ENCODE data around the gene KANSL1L. TPM values are rescaled to one million over a fixed set of nuclear protein-coding genes. Genes with fewer than 3 reads are reported as not detected.

Gene KANSL1L
- polyA plus RNA-seq, 1 donor (not counting 4 experiments of a cell fraction or from before 2014, with no cell fraction given), result 4.7 TPM

- DNase-seq (ENCODE audit: low read depth, low spot score) (no peak), FAIRE-seq (peak; percentile 41)
- H3K9me1 ChIP-seq (ENCODE audit: control insufficient read depth, extremely low read depth, insufficient read depth, low read length), result no peaks in the 10 kb centered on the region
- H3K9me3 ChIP-seq (ENCODE audit: control insufficient read depth, low read depth, low read length), result no peaks in the 10 kb centered on the region
- H3K27ac ChIP-seq (ENCODE audit: control insufficient read depth, insufficient read depth, low read length), result no peak overlapping the region
- no peak overlapping the region for H3K4me3 ChIP-seq (ENCODE audit: control insufficient read depth in 2 of 3, extremely low read depth in 1 of 3, insufficient read depth in 2 of 3, low read depth in 1 of 3, low read length in 3 of 3)
- H4K20me1 ChIP-seq (ENCODE audit: control insufficient read depth, extremely low read depth, insufficient read depth, low read length), result no peaks in the 10 kb centered on the region
- H3K9ac ChIP-seq (ENCODE audit: control insufficient read depth, extremely low read depth, insufficient read depth, low read length), result no peak overlapping the region
- H3K79me2 ChIP-seq (ENCODE audit: control insufficient read depth, insufficient read depth, low read length), result no peaks in the 10 kb centered on the region
- peaks cover 2 to 3% of the 10 kb centered on the region in 2 experiments for H3K36me3 ChIP-seq (ENCODE audit: control insufficient read depth in 2 of 2, extremely low read depth in 1 of 2, insufficient read depth in 2 of 2, low read length in 2 of 2)
- dilution Hi-C loops (cut with MboI; ENCODE audit: extremely low pct_ligation_motif_present, low sequenced_read_pairs), result no loop called here
- H3K4me1 ChIP-seq (ENCODE audit: control insufficient read depth, extremely low read depth, insufficient read depth, low read length), result no peaks in the 10 kb centered on the region
- TF ChIP-seq CTCF (optimal IDR thresholded peaks at IDR 0.05 in 1 of 3, IDR thresholded peaks at IDR 0.05 in 1 of 3, conservative IDR thresholded peaks at IDR 0.05 in 1 of 3; ENCODE audit: extremely low read depth in 1 of 3, insufficient read depth in 2 of 3, low read length in 3 of 3) (no peak), EZH2 (IDR thresholded peaks at IDR 0.05; ENCODE audit: low read length) (no peak)
- H2AFZ ChIP-seq (ENCODE audit: control insufficient read depth, low read length), result no peak overlapping the region
- no peaks in the 10 kb centered on the region for H3K27me3 ChIP-seq (ENCODE audit: control insufficient read depth, extremely low read depth, insufficient read depth, low read length)
- no peak overlapping the region for H3K4me2 ChIP-seq (ENCODE audit: control insufficient read depth, extremely low read depth, insufficient read depth, low read depth, low read length)
Measured at GRCh38 chr2:210028178-210028577, 143.0 kb downstream of the KANSL1L start.

GRCh38 chr2:210027608-210028007 lies 143.6 kb downstream of the KANSL1L start:
- H3K4me2 ChIP-seq (ENCODE audit: control insufficient read depth, extremely low read depth, insufficient read depth, low read depth, low read length), result no peak overlapping the region
- dilution Hi-C loops (cut with MboI; ENCODE audit: extremely low pct_ligation_motif_present, low sequenced_read_pairs), result no loop called here
- DNase-seq (ENCODE audit: low read depth, low spot score) (no peak), FAIRE-seq (no peak)
- no peaks in the 10 kb centered on the region for H3K79me2 ChIP-seq (ENCODE audit: control insufficient read depth, insufficient read depth, low read length)
- H3K9me3 ChIP-seq (ENCODE audit: control insufficient read depth, low read depth, low read length), result no peaks in the 10 kb centered on the region
- TF ChIP-seq EZH2 (IDR thresholded peaks at IDR 0.05; ENCODE audit: low read length), result no peak
- no peak for TF ChIP-seq CTCF (optimal IDR thresholded peaks at IDR 0.05 in 1 of 3, IDR thresholded peaks at IDR 0.05 in 1 of 3, conservative IDR thresholded peaks at IDR 0.05 in 1 of 3; ENCODE audit: extremely low read depth in 1 of 3, insufficient read depth in 2 of 3, low read length in 3 of 3)
- no peaks in the 10 kb centered on the region for H3K27me3 ChIP-seq (ENCODE audit: control insufficient read depth, extremely low read depth, insufficient read depth, low read length)
- no peaks in the 10 kb centered on the region for H3K4me1 ChIP-seq (ENCODE audit: control insufficient read depth, extremely low read depth, insufficient read depth, low read length)
- no peaks in the 10 kb centered on the region for H3K9me1 ChIP-seq (ENCODE audit: control insufficient read depth, extremely low read depth, insufficient read depth, low read length)
- no peak overlapping the region for H3K9ac ChIP-seq (ENCODE audit: control insufficient read depth, extremely low read depth, insufficient read depth, low read length)
- no peak overlapping the region for H3K27ac ChIP-seq (ENCODE audit: control insufficient read depth, insufficient read depth, low read length)
- no peaks in the 10 kb centered on the region for H4K20me1 ChIP-seq (ENCODE audit: control insufficient read depth, extremely low read depth, insufficient read depth, low read length)
- no peak overlapping the region for H2AFZ ChIP-seq (ENCODE audit: control insufficient read depth, low read length)
- H3K36me3 ChIP-seq (ENCODE audit: control insufficient read depth in 2 of 2, extremely low read depth in 1 of 2, insufficient read depth in 2 of 2, low read length in 2 of 2), result peaks cover 2 to 3% of the 10 kb centered on the region in 2 experiments
- no peak overlapping the region for H3K4me3 ChIP-seq (ENCODE audit: control insufficient read depth in 2 of 3, extremely low read depth in 1 of 3, insufficient read depth in 2 of 3, low read depth in 1 of 3, low read length in 3 of 3)

Measured in keratinocyte (primary cell).